GM19043 (cell line): ENCODE measurements around the gene PLVAP.

Experiments used
- ATAC-seq: cut with Tn5 transposase; IDR thresholded peaks from one replicate; pipeline ENCODE4 v1.9.1; 2021; ENCODE audit warnings: low read depth; ENCODE audit not compliant: unreplicated experiment

PLVAP gene

DNA sequence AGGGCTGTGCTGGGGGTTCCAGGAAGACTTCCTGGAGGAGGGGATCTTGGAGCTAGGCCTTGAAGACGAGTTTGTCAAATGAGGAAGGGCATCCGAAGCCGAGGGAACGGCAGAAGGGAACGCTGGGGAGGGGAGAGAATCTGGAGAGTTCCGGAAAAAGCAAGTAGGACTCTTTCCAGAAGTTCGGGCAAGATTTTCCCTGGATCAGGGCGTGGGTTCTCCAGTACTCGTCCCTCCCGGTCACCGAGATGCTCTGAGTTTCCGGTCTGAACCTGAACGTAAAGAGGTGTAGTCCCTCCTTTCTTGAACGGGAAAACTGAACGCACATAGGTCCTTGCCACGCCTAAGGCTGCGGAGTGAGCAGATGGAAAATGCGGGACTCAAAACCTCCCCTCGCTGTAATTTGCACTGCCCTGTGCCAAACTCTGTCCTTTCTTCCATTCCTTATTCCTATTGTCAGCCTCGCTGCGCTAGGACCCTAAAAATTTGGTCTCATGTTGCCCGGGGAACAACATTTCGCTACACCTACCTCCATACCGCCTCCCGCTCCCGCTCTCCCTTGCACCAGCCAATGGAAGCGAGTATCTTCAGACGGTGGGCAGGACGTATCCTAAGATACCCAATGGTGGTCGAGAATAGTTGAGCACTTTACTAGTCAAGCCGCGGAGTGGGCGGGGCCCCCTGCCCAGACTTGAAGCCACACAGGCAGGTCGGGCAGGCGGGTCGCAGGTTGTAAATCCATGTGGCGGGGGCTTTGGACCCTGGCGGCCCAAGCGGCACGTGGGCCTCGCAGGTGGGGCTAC, 40.1 kb downstream of the PLVAP start, which contains the start of gene GTPBP3:
TSS of gene GTPBP3 (plus strand) at position 682 of the 803 bp plus-strand sequence. CDS start at position 741, 59 bp downstream.
- peak; percentile 81 for ATAC-seq

DNA sequence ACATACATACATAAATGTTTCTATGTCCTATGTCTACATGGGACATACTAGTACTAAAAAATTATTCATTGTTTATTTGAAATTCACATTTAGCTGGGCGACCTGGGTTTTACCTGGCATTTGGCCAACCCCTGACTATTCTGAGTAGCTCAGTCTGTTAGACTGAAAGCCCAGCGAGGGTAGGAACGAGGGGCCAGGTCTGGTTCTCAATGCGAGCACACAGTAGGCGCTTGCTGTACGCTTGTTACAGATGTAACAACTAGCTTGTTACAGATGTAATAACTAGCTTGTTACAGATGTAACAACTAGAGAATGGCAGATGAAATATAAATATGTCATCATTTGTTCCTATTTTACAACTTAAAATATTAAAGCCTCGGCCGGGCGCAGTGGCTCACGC, 41.6 kb downstream of the PLVAP start:
- ATAC-seq = no peak

DNA sequence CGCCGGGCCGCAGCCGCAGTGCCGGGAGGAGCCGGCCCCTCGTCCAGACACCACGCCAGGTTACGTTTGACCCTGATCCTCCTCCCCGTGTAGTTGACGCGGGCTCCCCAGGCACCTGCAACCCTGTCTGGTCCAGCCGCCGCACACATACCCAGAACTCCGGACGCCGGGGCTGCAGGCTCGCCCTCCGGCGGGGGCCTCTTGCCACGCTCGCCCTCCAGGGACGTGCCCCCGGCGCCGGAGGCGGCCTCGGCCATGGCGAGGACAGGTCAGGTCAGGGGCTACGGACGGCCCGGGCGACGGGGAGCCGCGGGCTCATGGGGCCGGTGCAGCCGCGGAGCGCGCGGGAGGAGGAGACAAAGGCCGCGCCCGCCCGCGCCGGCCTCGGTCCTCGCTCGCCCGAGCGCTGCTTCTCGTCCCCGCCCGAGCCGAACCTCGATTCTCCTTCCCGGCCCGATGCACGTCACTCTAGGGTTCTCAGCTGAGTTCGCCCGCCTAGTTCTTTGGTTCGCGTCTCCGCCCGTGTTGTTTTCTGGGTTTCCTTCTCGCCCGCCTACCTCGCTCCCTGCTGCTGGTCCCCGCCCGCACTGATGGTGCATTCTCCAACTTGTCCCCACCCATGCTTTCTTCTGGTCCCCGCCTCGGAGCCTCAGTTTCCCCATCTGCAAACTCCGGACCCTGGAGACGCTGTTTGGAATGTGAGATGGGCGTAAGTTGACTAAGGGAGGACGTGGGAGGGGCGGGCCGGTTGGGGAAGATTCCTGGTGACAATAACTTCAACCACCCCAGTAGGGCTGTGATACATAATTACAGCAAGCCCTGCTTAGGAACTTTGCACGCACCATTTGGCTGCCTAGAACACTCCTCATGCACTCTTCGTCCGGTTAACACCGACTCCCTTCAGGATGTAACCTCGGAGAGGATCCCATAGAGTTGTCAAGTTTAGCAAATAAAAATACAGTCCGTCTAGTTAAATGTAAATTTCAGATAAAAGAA, 42.4 kb downstream of the PLVAP start, which contains the start of gene ANO8:
TSS of gene ANO8 (minus strand) at position 442 of the 996 bp plus-strand sequence. CDS start at position 257, 185 bp downstream.
- no peak for ATAC-seq

DNA sequence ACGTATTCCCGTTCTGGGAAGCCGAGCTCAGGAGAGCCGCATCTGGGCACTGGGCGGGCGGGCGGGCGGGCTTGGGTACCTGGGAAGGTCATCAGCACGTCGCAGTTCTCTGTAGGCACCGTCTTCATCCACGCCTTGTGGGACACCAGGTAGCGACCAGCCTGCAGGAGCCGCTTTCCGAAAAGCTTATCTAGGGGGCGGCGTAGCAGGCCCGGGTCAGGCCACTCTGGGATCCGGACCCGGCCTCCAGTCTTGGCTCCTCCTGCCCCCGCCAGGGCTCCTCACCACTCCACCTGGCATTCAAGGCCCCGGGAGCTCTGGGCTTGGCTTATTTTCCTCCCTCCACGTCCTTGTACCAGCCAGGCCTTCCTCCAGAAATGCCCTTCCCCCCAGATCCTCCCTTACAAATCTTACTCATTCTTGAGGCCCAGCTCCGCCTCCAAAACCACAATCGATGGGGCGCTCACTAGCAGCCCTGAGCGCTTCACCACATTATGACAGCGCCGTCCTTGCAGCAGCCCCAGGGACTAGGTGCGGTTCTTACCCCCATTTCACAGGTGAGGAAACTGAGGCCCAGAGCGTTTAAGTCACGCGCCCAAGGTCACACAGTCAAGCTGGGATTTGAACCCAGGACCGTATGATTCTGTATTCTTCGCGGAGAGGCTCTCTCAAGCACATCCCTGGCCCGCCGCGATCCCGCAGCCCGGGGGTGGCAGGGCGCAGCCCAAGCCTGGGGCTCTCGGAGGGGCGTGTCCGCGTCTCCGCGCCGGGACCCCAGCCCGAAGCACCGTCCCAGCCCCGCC, 43.3 kb downstream of the PLVAP start:
- ATAC-seq = no peak

DNA sequence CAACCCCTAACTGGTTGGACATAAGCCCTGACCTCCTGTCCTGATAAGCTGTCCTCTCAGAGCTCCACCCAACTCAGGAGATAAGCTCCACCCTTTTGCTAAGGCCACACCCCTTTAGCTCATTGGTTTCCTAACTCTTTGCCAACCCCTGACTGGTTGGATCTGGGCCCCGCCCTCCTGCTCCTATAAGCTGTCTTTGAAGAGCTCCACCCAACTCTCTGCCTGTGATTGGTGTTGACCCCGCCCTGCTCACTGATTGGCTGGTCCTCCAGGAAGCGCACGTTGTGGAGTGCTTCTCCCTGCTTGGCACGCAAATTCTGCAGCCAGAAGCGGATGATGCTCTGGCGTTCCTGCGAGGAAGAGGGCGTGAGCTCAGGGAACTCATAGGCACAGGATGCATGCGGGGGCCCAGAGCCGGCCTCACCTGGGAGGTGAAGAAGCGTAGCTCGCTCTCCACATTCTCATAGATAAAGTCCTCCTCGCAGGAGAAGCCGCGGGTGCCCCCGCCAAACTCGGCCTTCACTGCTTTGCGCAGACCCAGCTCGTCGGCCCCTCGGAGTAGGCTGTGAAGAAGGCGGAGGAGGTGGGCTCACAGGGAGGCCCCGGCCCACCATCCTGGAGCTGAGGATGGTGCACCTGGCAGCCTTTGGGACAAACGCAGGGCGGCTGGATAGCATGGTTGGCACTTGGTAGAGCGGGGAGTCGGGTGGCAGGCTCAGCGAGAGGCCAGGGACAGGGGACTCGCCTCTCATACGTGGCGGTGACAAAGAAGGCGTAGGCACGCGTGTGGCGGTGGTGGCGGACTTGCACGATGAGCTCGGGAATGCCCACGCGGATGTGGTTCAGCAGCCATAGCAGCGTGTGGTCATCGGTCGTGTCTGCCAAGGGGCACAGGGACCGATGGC, 44.2 kb downstream of the PLVAP start:
- ATAC-seq = no peak

DNA sequence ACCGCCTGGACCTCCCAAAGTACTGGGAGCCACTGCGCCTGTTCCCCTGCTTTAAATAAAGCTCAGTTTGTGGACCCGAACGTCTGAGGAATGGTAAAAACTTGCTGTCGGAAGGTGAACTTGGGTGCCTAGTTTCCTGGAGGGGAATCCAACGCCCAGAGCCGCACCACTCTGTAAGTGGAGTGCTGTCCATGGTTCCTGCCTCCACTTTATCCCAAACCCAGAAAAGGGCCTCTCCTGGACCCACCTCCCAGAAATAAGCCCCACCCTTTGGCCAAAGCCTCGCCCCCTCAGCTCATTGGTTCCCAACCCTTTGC, 44.8 kb downstream of the PLVAP start:
- ATAC-seq = no peak

DNA sequence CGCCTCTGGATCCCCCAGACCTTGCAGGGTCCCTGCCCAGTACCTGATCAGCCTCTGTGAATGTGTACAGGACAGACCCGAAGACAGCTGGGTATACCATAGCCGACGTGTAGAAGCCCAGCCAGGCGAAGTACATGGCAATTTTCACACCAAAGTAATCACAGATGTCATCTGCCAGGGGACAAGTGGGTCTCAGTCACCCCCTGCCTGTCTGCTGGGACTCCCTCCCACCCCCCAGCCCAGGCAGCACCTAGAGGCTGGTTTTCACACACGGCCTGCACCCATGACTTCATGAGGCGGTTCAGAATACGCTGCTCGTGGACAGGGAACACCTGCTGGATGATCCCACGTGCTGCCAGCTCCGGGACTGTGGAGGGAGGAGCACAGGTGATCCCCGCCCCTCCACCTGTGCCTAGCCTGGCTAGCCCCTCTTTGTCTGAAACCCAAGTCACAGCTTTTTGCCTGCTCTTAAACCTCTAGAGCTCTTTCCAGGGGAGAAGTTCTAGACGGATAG, 46.0 kb downstream of the PLVAP start:
- no peak for ATAC-seq

DNA sequence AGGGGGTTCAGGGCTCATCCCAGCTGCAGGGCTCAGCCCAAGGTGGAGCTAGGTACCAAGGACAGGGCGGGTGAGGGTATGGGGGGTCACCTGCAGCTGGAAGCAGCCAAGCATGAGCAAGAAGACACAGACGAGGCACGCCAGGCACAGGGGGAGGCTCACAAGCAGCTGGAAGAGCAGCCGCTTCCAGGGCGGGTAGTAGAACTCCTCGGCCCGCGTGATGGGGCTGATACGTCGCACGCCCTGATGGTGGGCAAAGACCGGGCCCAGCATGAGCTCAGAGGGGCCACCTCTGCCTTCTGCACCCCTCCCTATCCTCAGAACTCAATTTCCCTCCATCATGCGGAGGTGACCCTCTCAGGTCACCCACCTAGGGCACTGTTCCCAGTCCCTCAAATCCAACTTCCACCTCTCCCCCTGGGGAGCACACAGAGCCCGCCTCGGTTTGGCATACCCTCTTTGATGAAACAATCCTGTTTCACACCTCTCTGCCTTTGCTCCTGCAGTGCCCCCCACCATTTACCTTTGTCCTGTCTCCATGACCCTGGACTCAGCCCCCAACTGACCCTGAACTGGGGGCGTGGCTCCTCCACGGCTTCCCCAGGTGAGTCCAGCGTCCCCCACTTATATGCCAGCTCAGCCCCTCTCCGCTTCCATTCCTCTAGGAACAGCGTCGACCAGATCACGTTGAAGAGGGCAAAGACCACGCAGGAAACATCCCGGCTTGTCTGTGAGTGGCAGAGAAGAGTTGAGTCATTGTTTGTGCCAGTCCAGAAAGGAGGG, 46.7 kb downstream of the PLVAP start:
- ATAC-seq = no peak

DNA sequence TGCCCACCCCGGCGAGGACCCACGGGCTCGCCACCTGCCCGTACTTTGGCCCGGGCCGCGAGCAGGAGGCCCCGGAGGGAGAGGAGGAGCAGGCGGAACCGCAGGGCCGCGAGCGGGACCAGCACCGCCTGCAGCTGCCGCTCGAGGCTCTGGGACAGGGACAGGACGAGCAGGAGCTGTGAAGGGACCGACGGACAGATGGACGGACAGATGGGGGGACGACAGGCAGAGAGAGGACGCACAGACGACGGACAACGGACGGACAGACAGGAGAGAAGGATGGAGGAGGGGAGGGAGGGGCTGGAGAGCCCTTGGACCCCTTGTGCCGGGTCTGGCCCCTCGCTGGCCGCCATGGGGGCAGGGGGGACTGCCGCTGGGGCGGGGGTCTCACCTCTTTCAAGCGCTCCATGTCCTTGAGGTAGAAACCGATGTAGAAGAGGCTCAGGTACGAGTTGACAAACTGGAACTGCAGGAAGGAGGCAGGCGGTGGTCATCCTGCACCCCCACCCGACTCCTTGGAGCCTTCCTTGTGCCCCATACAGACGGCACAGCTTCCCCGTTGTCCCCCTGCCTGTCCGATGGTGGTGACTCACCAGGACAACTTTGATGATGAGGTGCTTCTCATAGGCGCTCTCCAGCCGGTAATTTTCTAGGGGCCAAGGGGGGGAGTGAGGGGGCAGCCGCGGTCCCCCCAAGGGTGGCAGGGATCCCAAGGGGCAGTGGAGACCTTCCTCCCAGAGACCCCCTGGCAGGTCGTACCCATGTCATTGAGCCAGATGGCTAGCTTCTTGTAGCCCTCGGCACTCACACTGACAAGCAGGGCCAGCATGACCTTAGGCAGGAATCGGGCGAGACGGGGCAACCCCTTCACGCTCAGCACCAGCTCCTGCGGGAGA, 47.5 kb downstream of the PLVAP start:
- no peak for ATAC-seq

DNA sequence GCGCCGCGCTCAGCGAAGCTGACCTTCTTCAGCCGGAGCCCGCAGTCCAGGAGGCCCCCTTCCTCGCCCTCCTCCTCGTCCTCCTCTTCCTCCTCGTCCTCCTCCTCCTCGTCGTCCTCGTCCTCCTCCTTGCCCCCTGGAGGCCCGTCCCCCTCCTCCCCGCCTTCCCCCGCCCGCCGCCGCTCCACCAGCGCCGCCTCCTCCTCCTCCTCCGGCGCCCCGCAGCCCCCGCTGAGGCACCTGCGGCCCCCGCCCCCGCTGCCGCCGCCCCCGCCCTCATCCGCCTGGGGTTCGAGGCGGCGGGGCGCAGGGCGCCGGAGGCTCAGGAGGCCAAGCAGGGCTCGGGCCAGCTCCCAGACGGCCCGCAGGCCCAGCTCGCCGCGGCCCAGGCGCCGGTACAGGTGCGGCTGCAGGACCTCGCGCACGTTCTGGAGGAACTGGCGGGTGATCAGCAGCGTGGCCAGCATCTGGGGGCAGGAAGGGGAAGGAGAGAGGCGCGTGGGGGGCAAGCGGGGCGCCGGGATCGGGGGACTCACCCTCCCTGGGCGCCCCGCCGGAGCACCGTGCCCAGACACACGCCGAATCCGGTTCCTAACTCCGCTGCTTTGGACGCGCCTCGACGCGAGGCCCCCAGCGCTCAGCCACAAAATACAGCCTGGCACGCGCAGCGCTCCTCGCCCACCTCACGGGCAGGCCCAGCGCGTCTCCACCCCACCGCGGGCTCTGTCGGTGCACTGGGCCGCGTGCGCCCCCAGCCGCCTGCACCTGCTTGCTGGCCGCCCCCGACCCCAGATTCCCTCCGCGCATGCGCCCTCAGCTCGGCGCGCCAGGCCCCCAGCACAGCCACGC, 48.4 kb downstream of the PLVAP start:
- no peak for ATAC-seq

DNA sequence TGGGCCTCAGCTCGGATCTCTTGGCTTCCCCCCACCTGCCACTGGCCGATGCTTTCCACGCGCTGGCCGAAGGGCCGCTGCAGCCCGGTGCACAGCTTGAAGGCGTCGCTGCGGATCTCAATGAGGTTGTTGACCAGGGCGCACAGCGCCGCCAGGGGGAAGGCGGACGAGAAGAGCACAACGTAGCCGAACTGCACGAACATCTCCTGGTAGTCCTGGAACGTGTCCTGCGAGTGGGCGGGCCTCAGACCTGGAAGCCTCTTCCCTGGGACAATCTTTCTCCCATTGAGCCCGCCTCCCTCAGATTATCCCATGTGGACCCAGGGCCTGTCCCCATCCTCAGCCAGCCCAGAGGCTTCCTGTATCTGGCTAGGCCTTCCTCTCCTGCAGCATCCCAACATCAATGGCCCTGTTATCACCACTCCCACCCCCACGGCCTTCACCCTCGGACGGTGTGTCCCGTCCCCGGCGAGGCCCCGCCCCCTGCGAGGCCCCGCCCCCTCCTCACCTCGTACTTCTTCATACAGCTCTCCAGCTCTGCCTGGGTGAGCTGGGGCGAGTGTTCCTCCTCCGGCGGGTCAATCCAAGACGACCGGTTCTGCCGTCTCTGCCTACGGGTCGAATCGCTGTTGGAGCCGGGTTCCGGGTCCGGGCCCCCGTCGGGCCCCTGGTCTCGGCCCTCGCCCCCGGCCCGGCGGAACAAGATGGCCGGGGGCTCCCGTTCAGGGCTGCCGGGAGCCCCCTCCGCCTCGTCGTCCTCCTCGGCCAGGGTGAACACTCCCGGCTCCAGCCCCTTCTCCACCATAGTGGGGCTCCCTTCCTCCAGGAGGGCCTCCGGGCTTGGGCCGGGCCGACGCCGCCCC, 49.3 kb downstream of the PLVAP start:
- no peak for ATAC-seq

DNA sequence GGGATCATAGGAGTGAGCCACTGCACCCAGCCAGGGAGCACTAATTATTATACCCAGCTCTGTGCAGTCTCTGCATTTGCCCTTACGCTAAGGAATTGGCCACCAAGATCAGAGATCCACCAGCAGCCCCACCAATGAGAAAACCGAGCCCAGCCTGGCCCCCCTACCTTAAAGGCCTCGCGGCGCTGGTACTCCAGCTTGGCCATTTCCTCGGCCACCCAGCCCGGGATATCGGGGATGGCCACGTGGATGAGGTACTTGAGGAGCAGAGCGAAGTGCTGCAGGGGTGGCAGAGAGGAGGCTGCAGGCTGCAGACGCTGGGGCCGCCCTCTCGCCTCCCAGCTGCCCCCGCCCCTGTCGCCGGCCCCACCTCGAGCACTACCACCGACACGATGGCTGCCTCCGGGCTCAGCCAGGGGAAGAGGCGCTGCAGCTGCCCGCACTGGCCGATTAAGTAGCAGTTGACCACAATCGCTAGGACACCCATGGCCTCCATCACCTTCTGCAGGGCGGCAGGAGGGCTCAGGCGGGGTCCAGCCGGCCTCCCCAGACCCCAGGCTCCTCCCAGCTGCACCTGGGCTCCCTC, 50.0 kb downstream of the PLVAP start:
- ATAC-seq = no peak

DNA sequence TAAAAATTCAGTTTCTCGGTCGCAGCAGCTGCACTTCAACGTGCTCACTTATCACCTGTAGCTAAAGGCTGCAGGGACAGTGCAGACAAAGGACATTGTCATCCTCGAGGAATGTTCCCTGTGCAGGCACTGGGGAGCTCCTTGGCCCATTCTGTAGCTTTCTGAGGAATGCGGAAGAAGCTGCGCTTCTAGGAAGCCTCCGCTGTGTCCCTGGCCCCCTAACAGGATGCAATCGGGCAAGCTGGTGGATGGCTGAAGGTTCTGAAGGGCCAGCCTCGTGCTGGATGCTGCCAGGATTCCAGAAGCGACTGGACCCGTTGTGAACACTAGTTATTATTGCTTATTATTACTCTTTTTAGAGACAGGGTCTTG, 50.6 kb downstream of the PLVAP start:
- ATAC-seq = no peak

DNA sequence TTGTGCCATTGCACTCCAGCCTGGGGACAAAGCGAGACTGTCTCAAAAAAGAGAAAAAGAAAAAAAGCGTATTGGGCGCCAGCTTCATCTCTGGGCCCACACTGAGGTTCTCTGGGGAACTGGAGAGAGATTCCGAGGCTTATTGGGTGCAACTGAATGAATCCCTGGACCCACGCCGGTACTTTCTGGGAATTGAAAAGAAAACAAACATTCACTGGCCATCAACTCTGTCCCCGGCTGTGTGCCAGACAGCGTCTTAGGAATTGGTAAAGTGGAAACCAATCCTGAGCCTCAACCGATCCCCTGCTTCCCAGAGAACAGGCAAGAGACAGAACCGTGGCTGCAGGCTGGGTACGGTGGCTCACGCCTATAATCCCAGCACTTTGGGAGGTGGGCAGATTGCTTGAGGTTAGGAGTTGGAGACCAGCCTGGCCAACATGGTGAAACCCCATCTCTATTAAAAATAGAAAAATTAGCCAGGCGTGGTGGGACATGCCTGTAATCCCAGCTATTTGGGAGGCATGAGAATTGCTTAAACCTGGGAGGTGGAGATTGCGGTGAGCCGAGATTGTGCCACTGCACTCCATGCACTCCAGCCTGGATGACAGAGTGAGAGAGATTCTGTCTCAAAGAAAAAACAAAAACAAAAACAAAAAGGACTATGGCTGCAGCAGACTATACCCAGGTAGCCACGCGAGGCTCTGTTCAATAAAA, 51.1 kb downstream of the PLVAP start:
- no peak for ATAC-seq

DNA sequence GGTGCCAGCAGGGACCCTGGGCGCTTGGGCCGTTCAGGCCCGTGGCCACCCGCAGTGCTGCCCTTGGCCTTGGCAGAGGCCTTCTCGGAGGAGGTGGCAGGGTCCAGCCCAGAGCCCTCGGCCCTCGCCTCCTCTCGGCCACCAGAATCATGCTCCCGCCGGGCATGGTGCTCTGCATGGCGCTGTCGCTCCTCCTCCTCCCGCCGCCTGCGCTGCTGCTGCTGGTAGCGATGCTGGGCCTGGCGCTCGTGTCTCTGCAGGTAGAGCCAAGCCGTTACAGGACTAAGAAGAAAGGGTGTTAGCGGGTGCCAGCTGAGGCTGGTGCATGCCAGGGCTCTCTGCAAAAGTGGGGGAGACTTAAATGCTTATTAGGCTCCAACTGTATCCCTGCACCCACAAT, 52.0 kb downstream of the PLVAP start:
- no peak for ATAC-seq
